GM18520 (cell line): ENCODE data around the gene GP9.

Experiments used
- ATAC-seq: cut with Tn5 transposase; IDR thresholded peaks from one replicate; pipeline ENCODE4 v1.9.1; 2021; ENCODE audit not compliant: unreplicated experiment

The GP9 gene

GRCh38 chr3:129027544-129027880 is 33.1 kb upstream of the GP9 start:
- no peak for ATAC-seq

GRCh38 chr3:129028866-129029265 is 31.7 kb upstream of the GP9 start:
- no peak for ATAC-seq

- no peak for ATAC-seq
These were observed 30.0 kb upstream of the GP9 start for GRCh38 chr3:129030611-129031010.

GRCh38 chr3:129031476-129032215 is 28.9 kb upstream of the GP9 start:
- ATAC-seq = no peak

GRCh38 chr3:129032716-129033115 is 27.9 kb upstream of the GP9 start:
- no peak for ATAC-seq

- ATAC-seq = no peak
These were observed 27.4 kb upstream of the GP9 start for GRCh38 chr3:129033151-129033550.

- no peak for ATAC-seq
These were observed 26.8 kb upstream of the GP9 start for GRCh38 chr3:129033633-129034321.

- ATAC-seq = no peak
These were observed 25.9 kb upstream of the GP9 start for GRCh38 chr3:129034642-129035041.

- no peak for ATAC-seq
These were observed 25.0 kb upstream of the GP9 start for GRCh38 chr3:129035360-129036221.

- ATAC-seq = no peak
These were observed 24.1 kb upstream of the GP9 start for GRCh38 chr3:129036222-129037092.

- no peak for ATAC-seq
These were observed 23.5 kb upstream of the GP9 start for GRCh38 chr3:129037093-129037419.

- ATAC-seq = no peak
These were observed 22.3 kb upstream of the GP9 start for GRCh38 chr3:129038121-129038855.

GRCh38 chr3:129039271-129040038 is 21.1 kb upstream of the GP9 start:
- no peak for ATAC-seq

GRCh38 chr3:129040039-129040336 is 20.6 kb upstream of the GP9 start:
- no peak for ATAC-seq

- no peak for ATAC-seq
These were observed 19.8 kb upstream of the GP9 start for GRCh38 chr3:129040579-129041300.

GRCh38 chr3:129045675-129046036 is 14.9 kb upstream of the GP9 start:
- no peak for ATAC-seq

- ATAC-seq = no peak
These were observed 14.4 kb upstream of the GP9 start for GRCh38 chr3:129046037-129046731.

- no peak for ATAC-seq
These were observed 13.6 kb upstream of the GP9 start for GRCh38 chr3:129046732-129047552.
